ENCODE measurements around the gene PRDM11.

GRCh38 chr11:45250035-45250718 is 103.7 kb downstream of the PRDM11 start:
- no peak for TF ChIP-seq CTCF (IDR thresholded peaks at IDR 0.05)
- TF ChIP-seq POLR2AphosphoS5 (IDR thresholded peaks at IDR 0.05) = no peak
- no peak for TF ChIP-seq POLR2A (IDR thresholded peaks at IDR 0.05)
- no peak for TF ChIP-seq EP300 (IDR thresholded peaks at IDR 0.05)
